Neural cell (in vitro differentiated cells): ENCODE data around the gene BEX5.
"Not testable (repeated sequence)": the region's sequence is repeated elsewhere in the genome, so short reads cannot be mapped to it uniquely, and the experiment has no call there.

Experiments used
- CTCF ChIP-seq: fragments of 450-650 bp; IDR thresholded peaks from 2 replicates; pipeline ENCODE4 v1.5.1; 2014; ENCODE audit warnings: antibody characterized with exemption, mild to moderate bottlenecking, moderate library complexity; ENCODE audit not compliant: poor library complexity, severe bottlenecking
- EZH2 ChIP-seq: fragments of 200-600, 300-800 bp; shearing (Covaris generic), sonication (generic); IDR thresholded peaks from 2 replicates; pipeline ENCODE4 v1.6.1; 2014; ENCODE audit warnings: antibody characterized with exemption, low read length, borderline replicate concordance, mild to moderate bottlenecking; ENCODE audit not compliant: insufficient read depth, poor library complexity, severe bottlenecking
- POLR2AphosphoS5 ChIP-seq: IDR thresholded peaks from 2 replicates; pipeline ENCODE4 v1.6.1; 2012
- RAD21 ChIP-seq: fragments of 450-650 bp; conservative IDR thresholded peaks from 2 replicates; pipeline ENCODE4 v1.6.1; 2014; ENCODE audit warnings: antibody characterized with exemption, mild to moderate bottlenecking, moderate library complexity

- TF ChIP-seq CTCF, EZH2, RAD21, POLR2AphosphoS5: not testable (repeated sequence)
Measured at GRCh38 chrX:102125436-102125835, 30.3 kb downstream of the BEX5 start, which contains the start of gene TCEAL2.
